ENCODE data around the gene OR5H2. TPM values are rescaled to one million over a fixed set of nuclear protein-coding genes. Genes with fewer than 3 reads are reported as not detected.

Gene OR5H2
- total and polyA plus RNA-seq, 2 of the 4 experiments (the other 2 are of a cell fraction) = not detected

DNA sequence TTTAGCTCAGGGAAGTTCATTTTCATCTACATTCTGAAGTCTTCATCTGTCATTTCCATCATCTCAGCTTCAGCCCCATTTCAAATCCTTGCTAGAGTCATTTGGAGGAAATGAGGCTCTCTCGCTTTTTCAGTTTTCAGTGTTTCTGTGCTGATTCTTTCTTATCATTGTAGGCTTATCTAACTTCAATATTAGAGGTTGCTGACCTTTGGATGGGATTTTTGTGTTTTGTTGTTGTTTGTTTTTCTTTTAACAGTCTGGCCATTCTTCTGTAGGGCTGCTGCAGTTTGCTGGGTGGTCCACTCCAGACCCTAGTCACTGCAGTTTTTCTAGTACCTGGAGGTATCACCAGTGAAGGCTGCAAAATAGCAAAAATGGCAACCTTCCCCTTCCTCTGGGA, 8.6 kb downstream of the OR5H2 start:
- Histone ChIP-seq H4K5ac (ENCODE audit: low read depth, low read length) (no peak overlapping the region), H3K4ac (ENCODE audit: low read depth, low read length) (no peak overlapping the region), H3K23ac (ENCODE audit: low read depth, low read length) (no peak overlapping the region), H3K9me1 (ENCODE audit: insufficient read depth, low read length) (no peaks in the 10 kb centered on the region), H3K9me3 (ENCODE audit: control insufficient read depth, insufficient read depth, low read length) (no peaks in the 10 kb centered on the region), H3K36me3 (ENCODE audit: control insufficient read depth, insufficient read depth, low read length) (no peaks in the 10 kb centered on the region), H3K4me2 (ENCODE audit: low read depth, low read length) (no peak overlapping the region), H3K4me1 (ENCODE audit: control insufficient read depth, insufficient read depth, low read length) (no peaks in the 10 kb centered on the region), H3K79me1 (ENCODE audit: low read depth in 1 of 2, low read length in 2 of 2) (no peaks in the 10 kb centered on the region), H3K18ac (ENCODE audit: low read depth, low read length) (no peak overlapping the region), H4K20me1 (ENCODE audit: insufficient read depth, low read length) (no peaks in the 10 kb centered on the region), H3K9ac (ENCODE audit: low read depth, low read length) (no peak overlapping the region), H3K14ac (replicated peaks; ENCODE audit: low read depth, low read length) (no peak overlapping the region), H2BK20ac (ENCODE audit: low read depth, low read length) (no peak overlapping the region), H3K27ac (ENCODE audit: insufficient read depth, low read length) (no peak overlapping the region), H2AK5ac (ENCODE audit: low read depth, low read length) (no peak overlapping the region), H2AFZ (replicated peaks; ENCODE audit: low read length, poor library complexity) (no peak overlapping the region), H3K4me3 (ENCODE audit: insufficient read depth, low read depth, low read length) (no peak overlapping the region), H2BK15ac (ENCODE audit: low read depth, low read length) (no peak overlapping the region), H2BK5ac (ENCODE audit: low read depth, low read length, poor library complexity, severe bottlenecking) (no peak overlapping the region), H2BK120ac (ENCODE audit: low read depth, low read length) (no peak overlapping the region), H4K91ac (ENCODE audit: insufficient read depth, low read depth, low read length) (no peak overlapping the region), H4K8ac (ENCODE audit: low read depth in 2 of 2, low read length in 2 of 2) (no peak overlapping the region), H3K56ac (ENCODE audit: extremely low read depth, insufficient read depth, low read length) (no peak overlapping the region), H3K27me3 (ENCODE audit: control insufficient read depth, insufficient read depth, low read length) (no peaks in the 10 kb centered on the region), H2AK9ac (replicated peaks; ENCODE audit: low read depth, low read length, poor library complexity) (no peak overlapping the region)
- ChIA-PET CTCF (no interaction called here), POLR2A (ENCODE audit: unreplicated experiment) (no interaction called here)
- in situ Hi-C loops (cut with MboI; ENCODE audit: low sequenced_read_pairs) = no loop called here
- no peak for TF ChIP-seq MXI1 (IDR thresholded peaks at IDR 0.05; ENCODE audit: borderline replicate concordance, low read depth, low read length)
- no peak for TF ChIP-seq USF2 (IDR thresholded peaks at IDR 0.05; ENCODE audit: low read depth, low read length)
- TF ChIP-seq ELK1 (IDR thresholded peaks at IDR 0.05; ENCODE audit: borderline replicate concordance, low read depth, low read length) = no peak
- no peak for TF ChIP-seq RCOR1 (IDR thresholded peaks at IDR 0.05; ENCODE audit: insufficient replicate concordance, low read length)
- TF ChIP-seq POLR2A (IDR thresholded peaks at IDR 0.05; ENCODE audit: low read depth, low read length) = no peak
- no peak for TF ChIP-seq BHLHE40 (IDR thresholded peaks at IDR 0.05; ENCODE audit: low read depth, low read length)
- no peak for TF ChIP-seq SMC3 (IDR thresholded peaks at IDR 0.05; ENCODE audit: low read depth, low read length)
- DNase-seq = no peak
- dilution Hi-C loops (cut with HindIII; ENCODE audit: low sequenced_read_pairs, unreplicated experiment) = no loop called here
- BruUV-seq (replicated peaks) = no TSS peak
- intact Hi-C loops (cut with micrococcal nuclease) = no loop called here
- WGBS, 2 experiments (ENCODE audit: extremely low coverage in 2 of 2, insufficient read length in 1 of 2) = no CpG with 5 or more reads among the region's 1 CpG
- ATAC-seq (ENCODE audit: low read depth) = no peak
